Stomach (tissue), 9 donors: ENCODE data around the gene PPP1R1A. TPM values are rescaled to one million over a fixed set of nuclear protein-coding genes. Genes with fewer than 3 reads are reported as not detected.

Source experiments
- DNase-seq, 2 donors: peaks; one replicate each; pipeline versions ENCODE4 v3.0.0 to v3.0.0-alpha.2; 2013 to 2019
- H3K27ac ChIP-seq, 5 donors: fragments of 200-600 bp in 4 of 5; sonication (generic) in 4 of 5; one replicate each; pipeline ENCODE4 v1.5.1; 2013 to 2019; ENCODE audit warnings: mild to moderate bottlenecking in 1 of 5, moderate library complexity in 1 of 5
- H3K27me3 ChIP-seq, 3 donors: fragments of 200-600 bp; sonication (generic); one replicate each; pipeline ENCODE4 v1.5.1; 2017 to 2019; ENCODE audit warnings: mixed run types in 1 of 3
- H3K36me3 ChIP-seq, 4 donors: fragments of 200-600 bp; sonication (generic); 1 replicate in 3 of 4; 2 replicates in 1 of 4; pipeline ENCODE4 v1.5.1; 2016 to 2019
- H3K4me1 ChIP-seq, 4 donors: fragments of 200-600 bp; sonication (generic); one replicate each; pipeline ENCODE4 v1.5.1; 2016 to 2019
- H3K4me3 ChIP-seq, 4 donors: fragments of 200-600 bp; sonication (generic) in 3 of 4; one replicate each; pipeline ENCODE4 v1.5.1; 2016 to 2019; ENCODE audit warnings: mild to moderate bottlenecking in 1 of 4
- H3K9me3 ChIP-seq, 4 donors: fragments of 200-600 bp; sonication (generic); one replicate each; pipeline ENCODE4 v1.5.1; 2016 to 2019
- CTCF ChIP-seq, 7 experiments: fragments of 450-650 bp in 4 of 7; fragments of 200-600 bp in 3 of 7; sonication (generic) in 3 of 7; IDR thresholded peaks; one replicate each; pipeline ENCODE4 v1.5.1; 2016 to 2019; ENCODE audit warnings: antibody characterized with exemption in 7 of 7, control low read depth in 2 of 7, mild to moderate bottlenecking in 1 of 7
- EP300 ChIP-seq: sonication (generic); formaldehyde crosslinking; IDR thresholded peaks from one replicate; pipeline ENCODE4 v1.6.1; 2017; ENCODE audit warnings: antibody characterized with exemption
- POLR2A ChIP-seq, 4 donors: fragments of 450-650 bp; IDR thresholded peaks; one replicate each; pipeline ENCODE4 v1.6.1; 2016; ENCODE audit warnings: antibody characterized with exemption in 4 of 4, control low read depth in 2 of 4, mild to moderate bottlenecking in 1 of 4, moderate library complexity in 1 of 4
- POLR2AphosphoS5 ChIP-seq, 3 donors: sonication (generic); formaldehyde crosslinking; IDR thresholded peaks; one replicate each; pipeline ENCODE4 v1.6.1; 2016; ENCODE audit warnings: antibody characterized with exemption in 3 of 3
- WGBS, 5 donors: extraction: QIAGEN DNeasy Blood & Tissue Kit in 3 of 5; methylation state at CpG; one replicate each; pipeline versions ENCODE4 v1.1.5 to v1.1.7; 2013 to 2018; 5-methylcytosine and 5-hydroxymethylcytosine counted together
- intact Hi-C: fragments of 100-400 bp; cut with DNase I; formaldehyde crosslinking; loops from one replicate; pipeline ENCODE4 v1.15.1; 2023; ENCODE audit warnings: low total_unique reads
- polyA plus RNA-seq, 3 donors: library from polyadenylated mRNA; stranded (reverse); fragments of 200-250 nt; gene quantifications; one replicate each; pipeline ENCODE4 v1.2.3, GENCODE V29; 2013
- total RNA-seq, 5 donors: library from RNA; depleted of rRNA; stranded (reverse); fragments of >200 nt; gene quantifications; one replicate each; pipeline versions ENCODE4 v1.1.0 to v1.2.3, GENCODE V29; 2014 to 2016
- donor health status: healthy with polysubstance abuse.
- donor health status: Bipolar disorder and iron deficiency.
- donor health status: healthy.

The PPP1R1A gene
- total and polyA plus RNA-seq, 8 donors = 2.6 to 313 (median 5.9) TPM; not detected in 1

- H3K27ac ChIP-seq = peak overlapping the region in 2 of 5 donors; percentile 55 to 83
Observed at GRCh38 chr12:54562750-54563356, 25.6 kb downstream of the PPP1R1A start.

GRCh38 chr12:54561164-54561563 lies 27.3 kb downstream of the PPP1R1A start:
- intact Hi-C loops = no loop called here
- no peak for TF ChIP-seq POLR2AphosphoS5 (IDR thresholded peaks at IDR 0.05)
- TF ChIP-seq EP300 = no peak
- no peak for TF ChIP-seq POLR2A (IDR thresholded peaks at IDR 0.05)
- TF ChIP-seq CTCF (IDR thresholded peaks at IDR 0.05) = no peak
- peak overlapping the region; percentile 48 to 83 (median 80) for H3K27ac ChIP-seq

More at GRCh38 chr12:54562750-54563356, 25.6 kb downstream of the PPP1R1A start:
- Histone ChIP-seq H3K4me1 (peaks cover 4 to 38% (median 22%) of the 10 kb centered on the region in 4 donors), H3K27me3 (peaks cover 0 to 4% (median 0%) of the 10 kb centered on the region in 3 donors), H3K36me3 (no peaks in the 10 kb centered on the region), H3K4me3 (no peak overlapping the region), H3K9me3 (no peaks in the 10 kb centered on the region)
- DNase-seq = peak in 1 of 2 donors; percentile 57
- intact Hi-C loops = no loop called here
- 24 to 30% (median 27%) methylated on average over 6 of the region's 6 CpGs for WGBS, 5 donors
- TF ChIP-seq POLR2A (IDR thresholded peaks at IDR 0.05) (no peak), CTCF (IDR thresholded peaks at IDR 0.05) (no peak), POLR2AphosphoS5 (IDR thresholded peaks at IDR 0.05) (peak in 1 of 3 donors; percentile 16)

GRCh38 chr12:54560374-54560858 lies 28.0 kb downstream of the PPP1R1A start:
- H3K36me3 ChIP-seq = no peaks in the 10 kb centered on the region
- H3K27ac ChIP-seq = peak overlapping the region; percentile 48 to 83 (median 80)
- intact Hi-C loops = no loop called here
- WGBS, 5 donors = 3 to 8% (median 6%) methylated on average over 11 to 14 of the region's 14 CpGs
- H3K4me3 ChIP-seq = peak overlapping the region; percentile 32 to 47 (median 40)
- peaks cover 0 to 15% (median 8%) of the 10 kb centered on the region in 3 donors for H3K27me3 ChIP-seq
- peaks cover 4 to 38% (median 22%) of the 10 kb centered on the region in 4 donors for H3K4me1 ChIP-seq
- H3K9me3 ChIP-seq = no peaks in the 10 kb centered on the region
- peak; percentile 87 to 98 for DNase-seq
- no peak for TF ChIP-seq POLR2A (IDR thresholded peaks at IDR 0.05)
- TF ChIP-seq CTCF (IDR thresholded peaks at IDR 0.05) = no peak
- TF ChIP-seq EP300 = no peak
- TF ChIP-seq POLR2AphosphoS5 (IDR thresholded peaks at IDR 0.05) = peak; percentile 60 to 86 (median 79)

More at GRCh38 chr12:54561164-54561563, 27.3 kb downstream of the PPP1R1A start:
- WGBS, 5 donors = 24 to 47% (median 26%) methylated on average over 3 of the region's 3 CpGs
- DNase-seq = peak in 1 of 2 donors; percentile 81
- Histone ChIP-seq H3K36me3 (no peaks in the 10 kb centered on the region), H3K27me3 (peaks cover 0 to 8% (median 8%) of the 10 kb centered on the region in 3 donors), H3K4me1 (peaks cover 4 to 38% (median 22%) of the 10 kb centered on the region in 4 donors), H3K4me3 (peak overlapping the region; percentile 32 to 47 (median 40)), H3K9me3 (no peaks in the 10 kb centered on the region)

GRCh38 chr12:54558759-54559158 lies 29.7 kb downstream of the PPP1R1A start:
- H3K27ac ChIP-seq = no peak overlapping the region
- H3K4me3 ChIP-seq = no peak overlapping the region
- no peaks in the 10 kb centered on the region for H3K36me3 ChIP-seq
- H3K4me1 ChIP-seq = peaks cover 4 to 34% (median 22%) of the 10 kb centered on the region in 4 donors
- H3K9me3 ChIP-seq = no peaks in the 10 kb centered on the region
- DNase-seq = no peak
- intact Hi-C loops = no loop called here
- TF ChIP-seq EP300 (no peak), POLR2AphosphoS5 (IDR thresholded peaks at IDR 0.05) (no peak), CTCF (IDR thresholded peaks at IDR 0.05) (no peak), POLR2A (IDR thresholded peaks at IDR 0.05) (no peak)
- 88 to 100% (median 98%) methylated on average over 1 of the region's 1 CpG for WGBS, 5 donors
- H3K27me3 ChIP-seq = peaks cover 0 to 19% (median 8%) of the 10 kb centered on the region in 3 donors
